ENCODE results near the gene PRCP. TPM values are rescaled to one million over a fixed set of nuclear protein-coding genes. Genes with fewer than 3 reads are reported as not detected.
"Not testable (repeated sequence)": the region's sequence is repeated elsewhere in the genome, so short reads cannot be mapped to it uniquely, and the experiment has no call there.

PRCP gene
- total and polyA plus RNA-seq, 4 donors, result 143 to 198 (median 174) TPM

- 14% methylated on average over 2 of the region's 5 CpGs for WGBS (ENCODE audit: insufficient coverage)
- no peaks in the 10 kb centered on the region for H3K9me3 ChIP-seq (ENCODE audit: control insufficient read depth, insufficient read depth, low read length)
- no peaks in the 10 kb centered on the region for H3K36me3 ChIP-seq (ENCODE audit: control insufficient read depth, insufficient read depth, low read length)
- H3K27ac ChIP-seq (ENCODE audit: low read depth, low read length), result peak overlapping the region; percentile 10
- no peak overlapping the region for H3K4me3 ChIP-seq (ENCODE audit: low read depth, low read length)
- DNase-seq (ENCODE audit: low read depth in 4 of 6, low spot score in 6 of 6), result peak in 2 of 6 donors; percentile 68 to 69
- H3K4me1 ChIP-seq (ENCODE audit: control insufficient read depth, insufficient read depth, low read length), result peaks cover 2% of the 10 kb centered on the region
- no peaks in the 10 kb centered on the region for H3K27me3 ChIP-seq (ENCODE audit: control insufficient read depth, insufficient read depth, low read length)
Observed at GRCh38 chr11:82864268-82864667, 36.0 kb downstream of the PRCP start.

GRCh38 chr11:82863209-82863608 lies 37.0 kb downstream of the PRCP start:
- no peak overlapping the region for H3K27ac ChIP-seq (ENCODE audit: low read depth, low read length)
- no peaks in the 10 kb centered on the region for H3K36me3 ChIP-seq (ENCODE audit: control insufficient read depth, insufficient read depth, low read length)
- WGBS (ENCODE audit: insufficient coverage), result no CpG with 5 or more reads among the region's 2 CpGs
- H3K4me1 ChIP-seq (ENCODE audit: control insufficient read depth, insufficient read depth, low read length), result peaks cover 2% of the 10 kb centered on the region
- no peaks in the 10 kb centered on the region for H3K27me3 ChIP-seq (ENCODE audit: control insufficient read depth, insufficient read depth, low read length)
- no peaks in the 10 kb centered on the region for H3K9me3 ChIP-seq (ENCODE audit: control insufficient read depth, insufficient read depth, low read length)
- H3K4me3 ChIP-seq (ENCODE audit: low read depth, low read length), result no peak overlapping the region
- no peak for DNase-seq (ENCODE audit: low read depth in 4 of 6, low spot score in 6 of 6)

- Histone ChIP-seq H3K36me3 (ENCODE audit: control insufficient read depth, insufficient read depth, low read length) (no peaks in the 10 kb centered on the region), H3K9me3 (ENCODE audit: control insufficient read depth, insufficient read depth, low read length) (no peaks in the 10 kb centered on the region), H3K27ac (ENCODE audit: low read depth, low read length) (no peak overlapping the region), H3K4me3 (ENCODE audit: low read depth, low read length) (no peak overlapping the region), H3K4me1 (ENCODE audit: control insufficient read depth, insufficient read depth, low read length) (no peaks in the 10 kb centered on the region), H3K27me3 (ENCODE audit: control insufficient read depth, insufficient read depth, low read length) (no peaks in the 10 kb centered on the region)
- no peak for DNase-seq (ENCODE audit: low read depth in 4 of 6, low spot score in 6 of 6)
- WGBS (ENCODE audit: insufficient coverage), result 75% methylated on average over 1 of the region's 2 CpGs
Observed at GRCh38 chr11:82862379-82862778, 37.9 kb downstream of the PRCP start.

- no peak overlapping the region for H3K4me3 ChIP-seq (ENCODE audit: low read depth, low read length)
- H3K27me3 ChIP-seq (ENCODE audit: control insufficient read depth, insufficient read depth, low read length), result no peaks in the 10 kb centered on the region
- H3K9me3 ChIP-seq (ENCODE audit: control insufficient read depth, insufficient read depth, low read length), result no peaks in the 10 kb centered on the region
- WGBS (ENCODE audit: insufficient coverage), result no CpG with 5 or more reads among the region's 2 CpGs
- no peak overlapping the region for H3K27ac ChIP-seq (ENCODE audit: low read depth, low read length)
- no peaks in the 10 kb centered on the region for H3K36me3 ChIP-seq (ENCODE audit: control insufficient read depth, insufficient read depth, low read length)
- no peak for DNase-seq (ENCODE audit: low read depth in 4 of 6, low spot score in 6 of 6)
- H3K4me1 ChIP-seq (ENCODE audit: control insufficient read depth, insufficient read depth, low read length), result no peaks in the 10 kb centered on the region
Observed at GRCh38 chr11:82859750-82860149, 40.5 kb downstream of the PRCP start.

GRCh38 chr11:82858556-82859091 lies 41.6 kb downstream of the PRCP start:
- peaks cover 3% of the 10 kb centered on the region for H3K9me3 ChIP-seq (ENCODE audit: control insufficient read depth, insufficient read depth, low read length)
- no CpG with 5 or more reads among the region's 1 CpG for WGBS (ENCODE audit: insufficient coverage)
- no peak overlapping the region for H3K4me3 ChIP-seq (ENCODE audit: low read depth, low read length)
- H3K27me3 ChIP-seq (ENCODE audit: control insufficient read depth, insufficient read depth, low read length), result no peaks in the 10 kb centered on the region
- no peak for DNase-seq (ENCODE audit: low read depth in 4 of 6, low spot score in 6 of 6)
- no peaks in the 10 kb centered on the region for H3K4me1 ChIP-seq (ENCODE audit: control insufficient read depth, insufficient read depth, low read length)
- H3K27ac ChIP-seq (ENCODE audit: low read depth, low read length), result peak overlapping the region; percentile 68
- H3K36me3 ChIP-seq (ENCODE audit: control insufficient read depth, insufficient read depth, low read length), result no peaks in the 10 kb centered on the region

- peaks cover 3% of the 10 kb centered on the region for H3K9me3 ChIP-seq (ENCODE audit: control insufficient read depth, insufficient read depth, low read length)
- WGBS (ENCODE audit: insufficient coverage), result 71% methylated on average over 1 of the region's 2 CpGs
- no peak overlapping the region for H3K4me3 ChIP-seq (ENCODE audit: low read depth, low read length)
- DNase-seq (ENCODE audit: low read depth in 4 of 6, low spot score in 6 of 6), result no peak
- H3K4me1 ChIP-seq (ENCODE audit: control insufficient read depth, insufficient read depth, low read length), result no peaks in the 10 kb centered on the region
- H3K27ac ChIP-seq (ENCODE audit: low read depth, low read length), result peak overlapping the region; percentile 68
- H3K36me3 ChIP-seq (ENCODE audit: control insufficient read depth, insufficient read depth, low read length), result no peaks in the 10 kb centered on the region
- no peaks in the 10 kb centered on the region for H3K27me3 ChIP-seq (ENCODE audit: control insufficient read depth, insufficient read depth, low read length)
Observed at GRCh38 chr11:82858133-82858532, 42.1 kb downstream of the PRCP start.

- Histone ChIP-seq H3K27me3 (ENCODE audit: control insufficient read depth, insufficient read depth, low read length) (no peaks in the 10 kb centered on the region), H3K4me1 (ENCODE audit: control insufficient read depth, insufficient read depth, low read length) (no peaks in the 10 kb centered on the region), H3K9me3 (ENCODE audit: control insufficient read depth, insufficient read depth, low read length) (peaks cover 3% of the 10 kb centered on the region), H3K27ac (ENCODE audit: low read depth, low read length) (no peak overlapping the region), H3K4me3 (ENCODE audit: low read depth, low read length) (no peak overlapping the region), H3K36me3 (ENCODE audit: control insufficient read depth, insufficient read depth, low read length) (no peaks in the 10 kb centered on the region)
- DNase-seq (ENCODE audit: low read depth in 4 of 6, low spot score in 6 of 6), result no peak
- WGBS (ENCODE audit: insufficient coverage), result 94% methylated on average over 2 of the region's 2 CpGs
Observed at GRCh38 chr11:82857145-82857544, 43.1 kb downstream of the PRCP start.

- Histone ChIP-seq H3K27me3 (ENCODE audit: control insufficient read depth, insufficient read depth, low read length) (no peaks in the 10 kb centered on the region), H3K4me3 (ENCODE audit: low read depth, low read length) (no peak overlapping the region), H3K9me3 (ENCODE audit: control insufficient read depth, insufficient read depth, low read length) (peaks cover 3% of the 10 kb centered on the region), H3K36me3 (ENCODE audit: control insufficient read depth, insufficient read depth, low read length) (no peaks in the 10 kb centered on the region), H3K27ac (ENCODE audit: low read depth, low read length) (no peak overlapping the region), H3K4me1 (ENCODE audit: control insufficient read depth, insufficient read depth, low read length) (no peaks in the 10 kb centered on the region)
- WGBS (ENCODE audit: insufficient coverage), result 100% methylated on average over 1 of the region's 2 CpGs
- DNase-seq (ENCODE audit: low read depth in 4 of 6, low spot score in 6 of 6), result no peak
Observed at GRCh38 chr11:82855616-82856015, 44.6 kb downstream of the PRCP start.

- WGBS (ENCODE audit: insufficient coverage), result no CpG with 5 or more reads among the region's 1 CpG
- H3K27me3 ChIP-seq (ENCODE audit: control insufficient read depth, insufficient read depth, low read length); H3K4me3 ChIP-seq (ENCODE audit: low read depth, low read length); H3K4me1 ChIP-seq (ENCODE audit: control insufficient read depth, insufficient read depth, low read length); DNase-seq (ENCODE audit: low read depth in 4 of 6, low spot score in 6 of 6); H3K27ac ChIP-seq (ENCODE audit: low read depth, low read length); H3K36me3 ChIP-seq (ENCODE audit: control insufficient read depth, insufficient read depth, low read length); H3K9me3 ChIP-seq (ENCODE audit: control insufficient read depth, insufficient read depth, low read length): not testable (repeated sequence)
Observed at GRCh38 chr11:82854916-82855315, 45.3 kb downstream of the PRCP start.

GRCh38 chr11:82854242-82854641 lies 46.0 kb downstream of the PRCP start:
- Histone ChIP-seq H3K4me3 (ENCODE audit: low read depth, low read length) (no peak overlapping the region), H3K9me3 (ENCODE audit: control insufficient read depth, insufficient read depth, low read length) (peaks cover 3% of the 10 kb centered on the region), H3K36me3 (ENCODE audit: control insufficient read depth, insufficient read depth, low read length) (no peaks in the 10 kb centered on the region), H3K4me1 (ENCODE audit: control insufficient read depth, insufficient read depth, low read length) (no peaks in the 10 kb centered on the region), H3K27me3 (ENCODE audit: control insufficient read depth, insufficient read depth, low read length) (no peaks in the 10 kb centered on the region), H3K27ac (ENCODE audit: low read depth, low read length) (no peak overlapping the region)
- no peak for DNase-seq (ENCODE audit: low read depth in 4 of 6, low spot score in 6 of 6)
